HG03103 (cell line): ENCODE measurements around the gene CYTL1.
"Not testable (repeated sequence)": the region's sequence is repeated elsewhere in the genome, so short reads cannot be mapped to it uniquely, and the experiment has no call there.

ENCODE experiments used
- ATAC-seq: cut with Tn5 transposase; IDR thresholded peaks from one replicate; pipeline ENCODE4 v1.9.1; 2021; ENCODE audit warnings: low read depth; ENCODE audit not compliant: unreplicated experiment

Gene CYTL1, protein sequence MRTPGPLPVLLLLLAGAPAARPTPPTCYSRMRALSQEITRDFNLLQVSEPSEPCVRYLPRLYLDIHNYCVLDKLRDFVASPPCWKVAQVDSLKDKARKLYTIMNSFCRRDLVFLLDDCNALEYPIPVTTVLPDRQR

GRCh38 chr4:5019274-5019673 lies at the start of gene CYTL1:
CYTL1 (minus strand) TSS chr4:5019458; CDS start chr4:5019445, 13 bp downstream.
- no peak for ATAC-seq

- ATAC-seq: no peak
Observed at GRCh38 chr4:5067908-5068307, 48.6 kb upstream of the CYTL1 start.

DNA sequence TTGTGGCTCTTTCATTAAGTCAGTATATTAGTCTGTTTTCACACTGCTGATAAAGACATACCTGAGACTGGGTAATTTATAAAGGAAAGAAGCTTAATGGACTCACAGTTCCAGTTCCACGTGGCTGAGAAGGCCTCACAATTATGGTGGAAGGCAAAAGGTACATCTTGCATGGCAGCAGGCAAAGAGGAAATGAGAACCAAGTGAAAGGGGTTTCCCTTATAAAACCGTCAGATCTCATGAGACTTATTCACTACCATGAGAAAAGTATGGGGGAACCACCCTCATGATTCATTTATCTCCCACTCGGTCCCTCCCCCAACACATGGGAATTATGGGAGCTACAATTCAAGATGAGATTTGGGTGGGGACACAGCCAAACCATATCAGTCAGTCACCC lies 47.7 kb upstream of the CYTL1 start:
- not testable (repeated sequence) for ATAC-seq

DNA sequence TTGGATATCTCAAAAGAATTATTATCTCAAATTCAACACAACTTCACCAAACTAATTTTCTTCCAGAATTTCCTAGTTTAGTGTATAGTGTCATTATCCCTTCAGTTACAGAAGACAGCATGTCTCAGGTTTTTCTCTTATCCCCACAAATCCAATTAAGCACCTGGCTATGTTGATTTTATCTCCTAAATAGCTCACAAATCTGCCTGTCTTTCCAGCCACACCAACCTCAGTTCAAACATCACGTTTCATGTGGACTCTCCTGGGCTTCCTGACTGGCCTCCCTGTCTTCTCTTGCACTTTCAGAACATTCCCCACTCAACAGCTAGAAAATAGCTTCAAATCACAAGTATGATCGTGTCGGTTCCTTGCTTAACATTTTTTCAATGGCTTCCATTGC lies 46.8 kb upstream of the CYTL1 start:
- ATAC-seq: no peak

GRCh38 chr4:5055411-5055810 lies 36.2 kb upstream of the CYTL1 start:
- ATAC-seq: no peak

DNA sequence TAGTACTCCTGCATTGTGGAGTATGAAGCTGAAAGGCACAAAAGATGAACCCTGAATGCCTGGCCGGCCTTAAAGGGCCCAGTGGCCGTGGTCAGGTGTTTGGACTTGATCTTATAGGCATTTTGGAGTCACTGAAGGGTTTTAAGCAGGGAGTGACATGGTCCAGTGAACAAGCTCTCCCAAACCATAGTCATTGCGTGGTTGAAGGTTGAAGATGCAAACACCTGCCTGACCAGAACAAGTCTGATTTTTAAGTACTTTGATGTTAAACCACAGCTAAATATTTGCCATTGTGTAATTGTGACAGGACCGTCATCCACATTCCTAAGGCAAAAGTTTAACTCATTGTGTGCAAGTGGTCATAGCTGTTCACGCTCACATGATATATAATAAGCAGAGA lies 35.3 kb upstream of the CYTL1 start:
- no peak for ATAC-seq

GRCh38 chr4:5052726-5053425 lies 33.6 kb upstream of the CYTL1 start:
- no peak for ATAC-seq

GRCh38 chr4:5052204-5052702 lies 33.0 kb upstream of the CYTL1 start:
- no peak for ATAC-seq

GRCh38 chr4:5051278-5052203 lies 32.3 kb upstream of the CYTL1 start, which contains the start of gene STK32B:
STK32B (plus strand) TSS chr4:5051480.
- ATAC-seq: no peak

DNA sequence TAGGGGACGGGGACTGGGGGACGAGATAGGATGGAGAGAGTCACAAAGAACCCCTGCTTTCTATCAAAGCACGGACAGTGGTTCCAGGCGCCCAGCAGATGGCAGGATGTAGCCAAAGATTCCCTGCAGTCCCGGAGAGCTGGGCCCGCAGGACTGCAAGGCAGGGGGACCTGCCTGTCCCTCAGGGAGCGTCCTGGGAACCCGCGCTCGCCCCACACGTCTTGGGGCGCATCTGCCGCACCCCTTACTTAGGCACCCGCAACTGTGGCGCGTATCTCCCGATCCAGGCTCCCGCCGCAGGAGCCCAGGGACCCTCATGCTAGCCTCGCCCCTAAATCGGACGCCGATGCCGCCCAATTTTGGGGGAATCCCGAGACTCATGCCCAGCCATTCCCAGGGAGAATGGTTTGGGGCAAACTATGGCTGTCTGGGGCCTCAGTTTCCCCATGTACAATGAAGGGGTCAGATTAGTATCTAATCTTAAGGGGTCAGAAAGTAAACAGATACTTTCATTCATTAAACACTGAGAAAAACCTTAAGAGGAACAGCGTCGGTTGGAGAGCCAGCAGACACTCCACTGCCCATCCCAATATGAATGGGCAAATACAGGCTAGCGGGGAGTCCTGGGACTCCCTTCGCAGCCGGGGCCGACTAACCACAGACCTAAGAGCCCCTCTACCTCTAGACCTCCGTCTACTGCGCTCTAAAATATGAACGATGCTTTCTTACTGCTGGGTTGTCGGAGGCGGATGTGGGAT lies 31.4 kb upstream of the CYTL1 start:
- ATAC-seq: peak; percentile 53

DNA sequence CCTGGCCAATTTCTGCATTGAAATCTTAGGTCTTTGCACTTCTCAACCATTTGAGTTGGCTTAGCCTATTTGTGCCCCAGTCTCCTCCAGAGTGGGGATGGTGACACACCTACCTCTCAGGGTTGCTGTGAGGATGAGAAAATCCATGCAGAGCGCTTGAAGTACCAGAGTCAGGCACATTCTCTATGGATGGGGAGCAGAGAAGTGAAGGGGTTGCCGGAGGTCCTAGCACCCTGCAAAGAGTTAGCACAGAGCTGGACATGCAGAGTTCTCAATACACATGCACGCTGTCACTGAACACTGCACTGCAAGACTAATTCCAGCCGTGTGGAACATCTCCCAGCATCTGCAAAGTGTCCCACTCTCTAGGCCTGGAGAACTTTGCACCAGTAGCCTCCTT lies 29.5 kb upstream of the CYTL1 start:
- no peak for ATAC-seq

- ATAC-seq: no peak
Observed at GRCh38 chr4:5045097-5045496, 25.8 kb upstream of the CYTL1 start.

- no peak for ATAC-seq
Observed at GRCh38 chr4:5044341-5044740, 25.1 kb upstream of the CYTL1 start.

DNA sequence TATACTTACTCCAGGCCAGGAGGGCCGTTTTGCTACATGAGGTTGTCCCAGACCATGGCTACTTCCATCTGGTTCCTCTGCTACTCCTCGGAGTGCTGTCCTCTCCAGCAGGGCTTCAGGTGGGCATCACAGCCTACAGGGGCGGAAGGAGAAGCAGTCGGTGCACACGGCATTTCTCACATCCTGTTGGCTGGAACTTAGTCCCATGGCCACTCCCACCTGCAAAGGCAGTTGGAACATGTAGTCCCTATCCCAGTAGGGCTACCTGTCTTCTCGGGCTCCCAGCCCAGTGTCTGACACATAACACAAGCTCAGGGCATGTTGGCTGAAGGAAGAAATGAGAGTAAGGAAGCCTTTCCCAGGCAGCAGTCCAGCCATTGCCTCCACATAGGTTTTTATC lies 24.3 kb upstream of the CYTL1 start:
- no peak for ATAC-seq

GRCh38 chr4:5041699-5042098 lies 22.4 kb upstream of the CYTL1 start:
- ATAC-seq: no peak

DNA sequence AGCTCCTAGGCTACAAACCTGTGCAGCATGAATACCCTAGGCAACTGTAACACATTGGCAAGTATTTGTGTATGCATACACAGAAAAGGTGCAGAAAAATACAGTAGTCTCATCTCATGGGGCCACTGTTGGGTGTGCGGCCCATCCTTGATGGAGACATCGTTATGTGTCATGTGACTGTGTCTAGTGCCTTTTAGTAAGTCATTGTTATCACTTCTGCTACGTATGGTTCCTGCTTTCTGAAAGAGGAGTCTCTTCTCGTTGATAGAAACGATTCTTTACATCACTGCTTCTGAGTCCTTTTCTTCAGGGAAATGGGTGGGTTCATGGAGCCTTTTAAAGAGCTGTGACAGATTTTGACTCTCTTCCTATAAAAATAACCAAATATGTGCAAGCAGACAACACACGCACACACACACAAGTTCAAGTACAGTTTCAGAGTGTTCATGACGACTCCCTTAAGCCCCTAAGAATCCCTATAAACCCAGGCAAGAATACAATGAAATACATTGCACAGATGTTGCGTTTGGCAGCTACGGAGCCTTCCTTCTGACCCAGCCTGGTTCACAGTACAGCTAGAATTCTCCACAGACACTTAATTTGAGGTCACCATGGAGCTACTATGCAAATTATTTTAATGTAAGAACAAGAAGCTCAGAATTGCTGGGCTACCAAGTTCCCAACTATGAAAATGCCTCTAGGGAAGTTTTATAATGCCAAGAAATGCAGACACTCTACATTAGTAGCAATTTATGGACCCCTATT lies 21.8 kb upstream of the CYTL1 start:
- no peak for ATAC-seq

DNA sequence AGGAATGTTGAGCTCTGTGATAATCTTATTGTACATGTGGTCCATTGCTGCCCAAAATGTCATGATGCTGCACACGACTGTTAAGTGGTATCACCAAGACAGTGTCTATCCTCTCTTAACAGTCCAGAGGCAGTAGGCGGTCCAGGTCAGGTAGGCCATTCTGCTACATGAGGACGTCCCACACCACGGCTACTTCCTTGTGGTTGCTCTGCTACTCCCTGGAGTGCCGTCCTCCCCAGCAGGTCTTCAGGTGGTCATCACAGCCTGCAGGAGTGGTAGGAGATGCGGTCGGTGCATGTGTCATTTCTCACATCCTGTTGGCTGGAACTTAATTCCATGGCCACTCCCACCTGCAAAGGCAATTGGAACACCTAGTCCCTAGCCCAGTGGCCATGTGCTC lies 20.5 kb upstream of the CYTL1 start:
- no peak for ATAC-seq

DNA sequence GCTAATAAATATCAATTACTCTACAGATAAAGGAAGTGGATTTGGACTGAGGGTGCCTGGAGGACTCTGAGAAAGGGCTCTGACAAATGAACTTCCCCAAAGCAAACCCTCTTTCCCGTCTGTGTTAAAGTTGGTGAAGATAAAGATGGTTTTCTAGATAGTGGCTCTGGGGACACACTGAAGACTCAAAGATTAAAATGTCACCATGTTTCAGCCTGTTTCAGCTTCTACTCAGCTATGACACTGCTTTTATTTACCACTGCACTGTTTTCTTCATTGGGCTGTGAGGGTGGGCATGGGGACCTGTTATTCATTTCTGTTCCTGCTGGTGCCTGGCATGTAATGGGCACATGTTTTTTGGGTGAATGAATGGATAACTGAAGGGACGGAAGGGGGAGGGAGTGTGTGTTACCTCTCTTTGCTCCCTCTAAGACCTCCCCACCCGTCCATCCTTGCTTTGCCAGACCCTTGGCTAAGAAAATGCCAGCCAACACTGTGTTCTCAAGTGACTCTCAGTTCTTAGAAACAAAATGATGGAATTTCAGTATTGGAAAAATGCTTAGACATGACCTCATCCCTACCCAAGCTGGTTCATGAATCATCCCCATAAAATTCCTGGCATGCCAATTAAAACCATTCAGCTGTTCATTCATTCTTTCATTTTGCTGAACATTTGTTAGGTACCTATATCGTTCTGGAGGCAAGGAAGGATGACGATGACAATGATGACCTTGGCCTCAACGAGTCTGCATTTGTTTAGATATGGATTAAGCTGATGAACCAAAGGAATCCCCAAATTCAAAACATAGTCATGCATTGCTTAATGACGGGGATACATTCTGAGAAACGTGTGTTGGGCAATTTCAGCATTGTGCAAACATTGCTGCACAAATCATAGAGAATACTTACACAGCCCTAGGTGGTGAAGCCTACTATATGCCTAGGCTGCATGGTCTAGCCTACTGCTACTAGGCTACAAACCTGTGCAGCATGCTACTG lies 18.6 kb upstream of the CYTL1 start:
- ATAC-seq: no peak

DNA sequence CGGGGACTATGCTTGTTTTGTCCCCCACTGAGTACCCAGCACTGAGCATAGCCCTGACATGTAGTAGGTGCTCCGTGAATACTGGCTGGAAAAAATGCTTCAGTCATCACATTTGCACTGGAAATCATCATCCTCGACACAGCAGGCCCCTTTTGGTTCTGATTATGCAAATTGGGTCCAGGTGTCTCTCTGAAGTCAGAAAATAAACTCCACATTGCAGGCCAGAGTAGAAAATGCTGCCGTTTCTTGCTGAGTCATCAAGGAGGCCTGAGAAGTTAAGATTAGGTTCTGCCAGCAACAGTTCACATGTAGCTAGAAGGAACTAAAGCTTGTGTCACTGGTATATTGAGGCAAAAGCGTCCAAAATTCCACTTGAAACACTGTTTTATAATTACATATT lies 17.0 kb upstream of the CYTL1 start:
- ATAC-seq: no peak
